ENCODE data around the gene C1orf159. TPM values are rescaled to one million over a fixed set of nuclear protein-coding genes. Genes with fewer than 3 reads are reported as not detected.

Gene C1orf159
- total and polyA plus RNA-seq, 2 donors (not counting 1 experiment from before 2014, with no cell fraction given) = 2.6 to 3.3 TPM

- Histone ChIP-seq H2AFZ (ENCODE audit: low read length) (no peak overlapping the region), H3K9ac (ENCODE audit: insufficient read depth, low read length) (no peak overlapping the region), H3K27me3 (ENCODE audit: control insufficient read depth, insufficient read depth, low read length) (no peaks in the 10 kb centered on the region), H3K4me1 (ENCODE audit: control insufficient read depth, extremely low read depth, insufficient read depth, low read length) (peaks cover 3% of the 10 kb centered on the region), H3K79me2 (ENCODE audit: control insufficient read depth, insufficient read depth, low read length) (no peaks in the 10 kb centered on the region), H3K4me3 (replicated peaks in 1 of 4; ENCODE audit: control extremely low read depth in 1 of 4, insufficient read depth in 1 of 4, low read depth in 3 of 4, low read length in 4 of 4) (no peak overlapping the region), H3K27ac (ENCODE audit: insufficient read depth, low read length) (no peak overlapping the region), H3K4me2 (ENCODE audit: extremely low read depth, insufficient read depth, low read length) (no peak overlapping the region), H4K20me1 (ENCODE audit: control insufficient read depth, extremely low read depth, insufficient read depth, low read length) (no peaks in the 10 kb centered on the region), H3K9me3 (ENCODE audit: control insufficient read depth, insufficient read depth, low read depth, low read length) (no peaks in the 10 kb centered on the region), H3K36me3 (ENCODE audit: control insufficient read depth, insufficient read depth, low read length) (no peaks in the 10 kb centered on the region)
- DNase-seq (ENCODE audit: low read depth in 2 of 2) = no peak
- TF ChIP-seq CTCF (conservative IDR thresholded peaks at IDR 0.05 in 1 of 2, IDR thresholded peaks at IDR 0.05 in 1 of 2; ENCODE audit: low read depth in 1 of 2, low read length in 2 of 2) (no peak), EZH2 (IDR thresholded peaks at IDR 0.05; ENCODE audit: low read length, missing control alignments) (no peak)
These were observed 45.8 kb upstream of the C1orf159 start for GRCh38 chr1:1161683-1162079.

- H3K79me2 ChIP-seq (ENCODE audit: control insufficient read depth, insufficient read depth, low read length) = no peaks in the 10 kb centered on the region
- no peak for TF ChIP-seq EZH2 (IDR thresholded peaks at IDR 0.05; ENCODE audit: low read length, missing control alignments)
- TF ChIP-seq CTCF (conservative IDR thresholded peaks at IDR 0.05 in 1 of 2, IDR thresholded peaks at IDR 0.05 in 1 of 2; ENCODE audit: low read depth in 1 of 2, low read length in 2 of 2) = no peak
- no peak for DNase-seq (ENCODE audit: low read depth in 2 of 2)
- H3K4me1 ChIP-seq (ENCODE audit: control insufficient read depth, extremely low read depth, insufficient read depth, low read length) = peaks cover 3% of the 10 kb centered on the region
- H2AFZ ChIP-seq (ENCODE audit: low read length) = no peak overlapping the region
- H4K20me1 ChIP-seq (ENCODE audit: control insufficient read depth, extremely low read depth, insufficient read depth, low read length) = no peaks in the 10 kb centered on the region
- H3K4me3 ChIP-seq (replicated peaks in 1 of 4; ENCODE audit: control extremely low read depth in 1 of 4, insufficient read depth in 1 of 4, low read depth in 3 of 4, low read length in 4 of 4) = no peak overlapping the region
- H3K27ac ChIP-seq (ENCODE audit: insufficient read depth, low read length) = no peak overlapping the region
- H3K36me3 ChIP-seq (ENCODE audit: control insufficient read depth, insufficient read depth, low read length) = no peaks in the 10 kb centered on the region
- no peak overlapping the region for H3K9ac ChIP-seq (ENCODE audit: insufficient read depth, low read length)
- no peaks in the 10 kb centered on the region for H3K9me3 ChIP-seq (ENCODE audit: control insufficient read depth, insufficient read depth, low read depth, low read length)
- H3K4me2 ChIP-seq (ENCODE audit: extremely low read depth, insufficient read depth, low read length) = no peak overlapping the region
- H3K27me3 ChIP-seq (ENCODE audit: control insufficient read depth, insufficient read depth, low read length) = no peaks in the 10 kb centered on the region
These were observed 45.3 kb upstream of the C1orf159 start for GRCh38 chr1:1161078-1161682.

GRCh38 chr1:1160281-1160930 lies 44.5 kb upstream of the C1orf159 start:
- no peak overlapping the region for H3K4me2 ChIP-seq (ENCODE audit: extremely low read depth, insufficient read depth, low read length)
- no peaks in the 10 kb centered on the region for H3K79me2 ChIP-seq (ENCODE audit: control insufficient read depth, insufficient read depth, low read length)
- H2AFZ ChIP-seq (ENCODE audit: low read length) = no peak overlapping the region
- no peak overlapping the region for H3K4me3 ChIP-seq (replicated peaks in 1 of 4; ENCODE audit: control extremely low read depth in 1 of 4, insufficient read depth in 1 of 4, low read depth in 3 of 4, low read length in 4 of 4)
- no peaks in the 10 kb centered on the region for H4K20me1 ChIP-seq (ENCODE audit: control insufficient read depth, extremely low read depth, insufficient read depth, low read length)
- H3K36me3 ChIP-seq (ENCODE audit: control insufficient read depth, insufficient read depth, low read length) = no peaks in the 10 kb centered on the region
- H3K27me3 ChIP-seq (ENCODE audit: control insufficient read depth, insufficient read depth, low read length) = no peaks in the 10 kb centered on the region
- H3K9ac ChIP-seq (ENCODE audit: insufficient read depth, low read length) = no peak overlapping the region
- H3K9me3 ChIP-seq (ENCODE audit: control insufficient read depth, insufficient read depth, low read depth, low read length) = no peaks in the 10 kb centered on the region
- peaks cover 3% of the 10 kb centered on the region for H3K4me1 ChIP-seq (ENCODE audit: control insufficient read depth, extremely low read depth, insufficient read depth, low read length)
- TF ChIP-seq CTCF (conservative IDR thresholded peaks at IDR 0.05 in 1 of 2, IDR thresholded peaks at IDR 0.05 in 1 of 2; ENCODE audit: low read depth in 1 of 2, low read length in 2 of 2) = no peak
- no peak for TF ChIP-seq EZH2 (IDR thresholded peaks at IDR 0.05; ENCODE audit: low read length, missing control alignments)
- no peak for DNase-seq (ENCODE audit: low read depth in 2 of 2)
- no peak overlapping the region for H3K27ac ChIP-seq (ENCODE audit: insufficient read depth, low read length)
